Caco-2 (cell line): ENCODE results near the gene ADCY5. TPM values are rescaled to one million over a fixed set of nuclear protein-coding genes. Genes with fewer than 3 reads are reported as not detected.

Experiments
- BruUV-seq: library from RNA; stranded (reverse); fragments of 400-500 nt; replicated peaks from 2 replicates; lab custom pipeline; 2021; lab: Mats Ljungman, UMichigan
- CTCF ChIA-PET: fragments of 300-600 bp; sonication (Branson Sonifier 250); formaldehyde crosslinking; loops from one replicate; lab custom pipeline; 2022; ENCODE audit warnings: antibody characterized with exemption; lab: Charles Lee
- POLR2A ChIA-PET: fragments of 300-600 bp; sonication (Branson Sonifier 250); formaldehyde crosslinking; loops from one replicate; lab custom pipeline; 2022; ENCODE audit warnings: antibody characterized with exemption; lab: Charles Lee
- DNase-seq, 2 experiments: peaks; one replicate each; pipeline versions ENCODE4 v3.0.0 to v3.0.0-alpha.2; 2020 to 2022
- H3K27me3 ChIP-seq: replicated peaks from 2 replicates; pipeline ENCODE4 v1.6.0; 2011; ENCODE audit warnings: low read length; ENCODE audit not compliant: control insufficient read depth, insufficient read depth
- H3K36me3 ChIP-seq: 2 replicates; pipeline ENCODE4 v1.5.1; 2011; ENCODE audit warnings: low read length; ENCODE audit not compliant: control insufficient read depth, insufficient read depth
- H3K4me1 ChIP-seq: fragments of 250-450 bp; sonication (Bioruptor Pico); 2 replicates; pipeline ENCODE4 v1.5.1; 2020; ENCODE audit warnings: mild to moderate bottlenecking
- H3K4me3 ChIP-seq: 2 replicates; pipeline ENCODE4 v1.5.1; 2011; ENCODE audit warnings: low read depth, mild to moderate bottlenecking, control low read depth, low read length
- H3K9me3 ChIP-seq: fragments of 250-450 bp; sonication (Bioruptor Pico); 2 replicates; pipeline ENCODE4 v1.5.1; 2020; ENCODE audit warnings: mild to moderate bottlenecking, moderate library complexity
- H3K27ac Mint-ChIP-seq: one replicate; pipeline ENCODE4 v1.8.0; 2022; ENCODE audit warnings: mixed read lengths; ENCODE audit not compliant: unreplicated experiment
- H3K27me3 Mint-ChIP-seq: one replicate; pipeline ENCODE4 v1.8.0; 2022; ENCODE audit warnings: mixed read lengths; ENCODE audit not compliant: insufficient read depth, unreplicated experiment
- H3K36me3 Mint-ChIP-seq: one replicate; pipeline ENCODE4 v1.8.0; 2022; ENCODE audit warnings: mild to moderate bottlenecking, mixed read lengths; ENCODE audit not compliant: insufficient read depth, unreplicated experiment
- H3K4me1 Mint-ChIP-seq: one replicate; pipeline ENCODE4 v1.8.0; 2022; ENCODE audit warnings: low read depth, mixed read lengths; ENCODE audit not compliant: unreplicated experiment
- H3K4me3 Mint-ChIP-seq: one replicate; pipeline ENCODE4 v1.8.0; 2022; ENCODE audit warnings: mild to moderate bottlenecking, moderate library complexity, mixed read lengths; ENCODE audit not compliant: unreplicated experiment
- H3K9me3 Mint-ChIP-seq: one replicate; pipeline ENCODE4 v1.8.0; 2022; ENCODE audit warnings: mixed read lengths; ENCODE audit not compliant: unreplicated experiment
- CTCF ChIP-seq, 2 experiments: fragments of 200-600 bp in 1 of 2; IDR thresholded peaks; 1 replicate in 1 of 2; 2 replicates in 1 of 2; pipeline versions ENCODE4 v1.5.1 to v1.8.0; 2011 to 2022; ENCODE audit warnings: antibody characterized with exemption in 1 of 2, control low read depth in 1 of 2, inconsistent platforms in 1 of 2, low read depth in 1 of 2, low read length in 1 of 2, mild to moderate bottlenecking in 1 of 2, moderate library complexity in 1 of 2; ENCODE audit not compliant: insufficient read depth in 1 of 2, severe bottlenecking in 1 of 2, unreplicated experiment in 1 of 2
- intact Hi-C: fragments of 100-400 bp; cut with micrococcal nuclease; formaldehyde crosslinking; loops from one replicate; pipeline ENCODE4 v1.10.0; 2022; ENCODE audit not compliant: unreplicated experiment
- total RNA-seq: library from RNA; stranded (reverse); gene quantifications from 2 replicates; pipeline ENCODE4 v1.2.3, GENCODE V29; 2022

Gene ADCY5
- total RNA-seq, 1 experiment from 2014 or later, result 0.91 TPM

- CTCF ChIA-PET, result no interaction called here
- intact Hi-C loops, result no loop called here
These were observed 26.9 kb upstream of the ADCY5 start for GRCh38 chr3:123475786-123476185.

DNA sequence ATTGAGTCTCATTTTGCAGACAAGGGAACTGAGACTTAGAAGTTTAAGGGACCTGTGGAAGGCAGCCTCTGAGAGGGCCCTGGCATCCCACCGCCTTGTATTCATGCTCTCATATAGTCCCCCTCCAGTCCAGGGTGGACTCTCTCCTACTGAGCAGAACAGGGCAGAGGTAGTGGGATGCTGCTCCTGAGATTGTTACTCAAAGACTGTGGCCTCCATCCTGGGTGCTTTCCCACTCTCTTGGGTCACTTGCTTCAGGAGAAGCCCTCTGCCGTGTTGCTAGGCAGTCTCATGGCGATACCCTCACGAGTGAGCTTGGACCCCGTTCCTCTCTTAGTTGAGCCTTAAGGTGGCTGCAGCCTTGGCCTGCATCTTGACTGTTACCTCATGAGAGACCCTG, 22.2 kb upstream of the ADCY5 start:
- H3K27ac Mint-ChIP-seq, result no peak overlapping the region
- ChIA-PET CTCF (no interaction called here), POLR2A (no interaction called here)
- DNase-seq, result no peak
- intact Hi-C loops, result no loop called here
- Histone ChIP-seq H3K36me3 (no peaks in the 10 kb centered on the region), H3K9me3 (no peaks in the 10 kb centered on the region), H3K27me3 (no peaks in the 10 kb centered on the region), H3K4me1 (no peaks in the 10 kb centered on the region), H3K4me3 (no peak overlapping the region)
- H3K9me3 Mint-ChIP-seq, result no peaks in the 10 kb centered on the region
- H3K4me1 Mint-ChIP-seq, result no peaks in the 10 kb centered on the region
- BruUV-seq, result no TSS peak
- peaks cover 2% of the 10 kb centered on the region for H3K27me3 Mint-ChIP-seq
- H3K36me3 Mint-ChIP-seq, result no peaks in the 10 kb centered on the region
- H3K4me3 Mint-ChIP-seq, result no peak overlapping the region
- no peak for TF ChIP-seq CTCF (IDR thresholded peaks at IDR 0.05; ENCODE audit: insufficient read depth in 1 of 2, low read depth in 1 of 2, low read length in 1 of 2, severe bottlenecking in 1 of 2, unreplicated experiment in 1 of 2)

More at GRCh38 chr3:123475786-123476185, 26.9 kb upstream of the ADCY5 start:
- no peak overlapping the region for H3K4me3 ChIP-seq
- BruUV-seq, result no TSS peak
- no peak for DNase-seq
- Mint-ChIP-seq H3K9me3 (no peaks in the 10 kb centered on the region), H3K27me3 (no peaks in the 10 kb centered on the region), H3K36me3 (no peaks in the 10 kb centered on the region), H3K4me3 (no peak overlapping the region), H3K27ac (no peak overlapping the region), H3K4me1 (no peaks in the 10 kb centered on the region)
- no peaks in the 10 kb centered on the region for H3K9me3 ChIP-seq
- TF ChIP-seq CTCF (IDR thresholded peaks at IDR 0.05; ENCODE audit: insufficient read depth in 1 of 2, low read depth in 1 of 2, low read length in 1 of 2, severe bottlenecking in 1 of 2, unreplicated experiment in 1 of 2), result no peak
- no peaks in the 10 kb centered on the region for H3K4me1 ChIP-seq
- no peaks in the 10 kb centered on the region for H3K27me3 ChIP-seq
- POLR2A ChIA-PET, result no interaction called here
- no peaks in the 10 kb centered on the region for H3K36me3 ChIP-seq

GRCh38 chr3:123469323-123469995, 20.6 kb upstream of the ADCY5 start:
- ChIA-PET POLR2A (no interaction called here), CTCF (no interaction called here)
- DNase-seq, result no peak
- H3K36me3 Mint-ChIP-seq, result no peaks in the 10 kb centered on the region
- Histone ChIP-seq H3K4me1 (no peaks in the 10 kb centered on the region), H3K27me3 (no peaks in the 10 kb centered on the region), H3K36me3 (no peaks in the 10 kb centered on the region), H3K9me3 (no peaks in the 10 kb centered on the region), H3K4me3 (no peak overlapping the region)
- H3K9me3 Mint-ChIP-seq, result no peaks in the 10 kb centered on the region
- no peak overlapping the region for H3K27ac Mint-ChIP-seq
- H3K27me3 Mint-ChIP-seq, result peaks cover 4% of the 10 kb centered on the region
- no peak overlapping the region for H3K4me3 Mint-ChIP-seq
- no peak for TF ChIP-seq CTCF (IDR thresholded peaks at IDR 0.05; ENCODE audit: insufficient read depth in 1 of 2, low read depth in 1 of 2, low read length in 1 of 2, severe bottlenecking in 1 of 2, unreplicated experiment in 1 of 2)
- no peaks in the 10 kb centered on the region for H3K4me1 Mint-ChIP-seq
- no TSS peak for BruUV-seq
- intact Hi-C loops, result no loop called here
